ENCODE measurements around the gene SUPT5H. TPM values are rescaled to one million over a fixed set of nuclear protein-coding genes. Genes with fewer than 3 reads are reported as not detected.

The SUPT5H gene
- total RNA-seq, 1 donor from 2014 or later = 126 TPM

- DNase-seq (ENCODE audit: low read depth) = no peak
- H3K4me3 ChIP-seq (ENCODE audit: low read depth, low read length) = peak within 1 kb of the TSS; percentile 74
- TF ChIP-seq CTCF (conservative IDR thresholded peaks at IDR 0.05; ENCODE audit: low read depth, low read length) = no peak
Observed at GRCh38 chr19:39435499-39436349, 9.7 kb upstream of the SUPT5H start, which contains the start of gene RPS16. RPS16 (minus strand) TSS chr19:39435949; CDS start chr19:39435895, 54 bp downstream.

GRCh38 chr19:39436350-39436716, 9.0 kb upstream of the SUPT5H start:
- TF ChIP-seq CTCF (conservative IDR thresholded peaks at IDR 0.05; ENCODE audit: low read depth, low read length) = no peak

GRCh38 chr19:39438270-39438934, 7.0 kb upstream of the SUPT5H start:
- DNase-seq (ENCODE audit: low read depth) = no peak
- no peak for TF ChIP-seq CTCF (conservative IDR thresholded peaks at IDR 0.05; ENCODE audit: low read depth, low read length)
- H3K4me3 ChIP-seq (ENCODE audit: low read depth, low read length) = no peak overlapping the region

More at GRCh38 chr19:39436350-39436716, 9.0 kb upstream of the SUPT5H start:
- DNase-seq (ENCODE audit: low read depth) = no peak
- peak overlapping the region; percentile 74 for H3K4me3 ChIP-seq (ENCODE audit: low read depth, low read length)

GRCh38 chr19:39444598-39445195, 685 bp upstream of the SUPT5H start:
- no peak for TF ChIP-seq CTCF (conservative IDR thresholded peaks at IDR 0.05; ENCODE audit: low read depth, low read length)
- peak overlapping the region; percentile 100 for H3K4me3 ChIP-seq (ENCODE audit: low read depth, low read length)
- DNase-seq (ENCODE audit: low read depth) = no peak

GRCh38 chr19:39446365-39447084, 1.1 kb downstream of the SUPT5H start:
- DNase-seq (ENCODE audit: low read depth) = no peak
- H3K4me3 ChIP-seq (ENCODE audit: low read depth, low read length) = peak overlapping the region; percentile 100
- no peak for TF ChIP-seq CTCF (conservative IDR thresholded peaks at IDR 0.05; ENCODE audit: low read depth, low read length)

- no peak for DNase-seq (ENCODE audit: low read depth)
- H3K4me3 ChIP-seq (ENCODE audit: low read depth, low read length) = no peak overlapping the region
- no peak for TF ChIP-seq CTCF (conservative IDR thresholded peaks at IDR 0.05; ENCODE audit: low read depth, low read length)
Observed at GRCh38 chr19:39448271-39448670, 2.9 kb downstream of the SUPT5H start.
